Spleen (tissue), 11 donors: ENCODE measurements around the gene NT5DC3. TPM values are rescaled to one million over a fixed set of nuclear protein-coding genes. Genes with fewer than 3 reads are reported as not detected.
"Not testable (repeated sequence)": the region's sequence is repeated elsewhere in the genome, so short reads cannot be mapped to it uniquely, and the experiment has no call there.

Source experiments
- DNase-seq: peaks from one replicate; pipeline ENCODE4 v3.0.0-alpha.2; 2020
- H3K27ac ChIP-seq, 8 donors: fragments of 200-600 bp; sonication (generic) in 7 of 8; 1 replicate in 4 of 8; 2 replicates in 4 of 8; pipeline versions ENCODE4 v1.5.0 to v1.8.0; 2016 to 2021; ENCODE audit warnings: inconsistent platforms in 4 of 8, mild to moderate bottlenecking in 4 of 8, moderate library complexity in 1 of 8
- H3K27me3 ChIP-seq, 7 donors: fragments of 200-600 bp; sonication (generic) in 6 of 7; replicated peaks in 1 of 7; 1 replicate in 4 of 7; 2 replicates in 3 of 7; pipeline versions ENCODE4 v1.5.0 to v1.8.0; 2016 to 2021; ENCODE audit warnings: inconsistent platforms in 3 of 7, mild to moderate bottlenecking in 1 of 7
- H3K36me3 ChIP-seq, 6 donors: fragments of 200-600 bp; sonication (generic) in 5 of 6; 1 replicate in 4 of 6; 2 replicates in 2 of 6; pipeline versions ENCODE4 v1.5.0 to v1.8.0; 2016 to 2021; ENCODE audit warnings: inconsistent platforms in 2 of 6
- H3K4me1 ChIP-seq, 6 donors: fragments of 200-600 bp; sonication (generic) in 5 of 6; 1 replicate in 3 of 6; 2 replicates in 3 of 6; pipeline versions ENCODE4 v1.5.0 to v1.8.0; 2016 to 2021; ENCODE audit warnings: inconsistent platforms in 3 of 6
- H3K4me3 ChIP-seq, 8 donors: fragments of 200-600 bp; sonication (generic) in 7 of 8; 1 replicate in 4 of 8; 2 replicates in 4 of 8; pipeline versions ENCODE4 v1.5.0 to v1.8.0; 2016 to 2021; ENCODE audit warnings: inconsistent platforms in 4 of 8, mild to moderate bottlenecking in 4 of 8, moderate library complexity in 2 of 8
- H3K9me3 ChIP-seq, 8 donors: fragments of 200-600 bp; sonication (generic) in 7 of 8; 1 replicate in 4 of 8; 2 replicates in 4 of 8; pipeline versions ENCODE4 v1.5.0 to v1.8.0; 2016 to 2021; ENCODE audit warnings: inconsistent platforms in 4 of 8
- POLR2A ChIP-seq, 3 donors: fragments of 450-650 bp; IDR thresholded peaks; one replicate each; pipeline ENCODE4 v1.5.1; 2017; ENCODE audit warnings: antibody characterized with exemption in 3 of 3, mild to moderate bottlenecking in 1 of 3
- POLR2AphosphoS5 ChIP-seq, 3 donors: sonication (generic); formaldehyde crosslinking; IDR thresholded peaks; one replicate each; pipeline ENCODE4 v1.5.1; 2017; ENCODE audit warnings: antibody characterized with exemption in 3 of 3
- WGBS, 5 donors: extraction: QIAGEN DNeasy Blood & Tissue Kit in 3 of 5; methylation state at CpG; one replicate each; pipeline versions ENCODE4 v1.1.5 to v1.1.7; 2013 to 2018; 5-methylcytosine and 5-hydroxymethylcytosine counted together
- intact Hi-C: fragments of 100-400 bp; cut with DNase I; formaldehyde crosslinking; loops from one replicate; pipeline ENCODE4 v1.15.0; 2023; ENCODE audit warnings: low total_unique reads
- polyA plus RNA-seq, 3 donors: library from polyadenylated mRNA; stranded (reverse); fragments of 200-250 nt; gene quantifications; one replicate each; pipeline ENCODE4 v1.2.1, GENCODE V29; 2013
- total RNA-seq, 7 donors: library from RNA; depleted of rRNA in 3 of 7; stranded (reverse); fragments of >200 nt in 3 of 7; fragmentation: NEBNext Ultra II Directional in 4 of 7; extraction: Animal tissue kit (Norgen Biotek cat#: 25700) in 4 of 7; gene quantifications; one replicate each; pipeline versions ENCODE4 v1.1.0 to v1.2.1, GENCODE V29; 2016 to 2021
- TF ChIP-seq, protein P1 (sequence below), 11 experiments: fragments of 200-600 bp in 7 of 11; fragments of 450-650 bp in 4 of 11; sonication (generic) in 4 of 11; IDR thresholded peaks in 8 of 11; conservative IDR thresholded peaks in 3 of 11; 1 replicate in 7 of 11; 2 replicates in 4 of 11; pipeline versions ENCODE4 v1.4.0 to v1.8.0; 2016 to 2021; ENCODE audit warnings: antibody characterized with exemption in 11 of 11, inconsistent platforms in 4 of 11, mild to moderate bottlenecking in 1 of 11
- donor health status: healthy with polysubstance abuse.
- donor health status: DM: no; HTN: no; CAD: no; lungs with moderate emphysema.
- donor health status: DM: no; HTN: no; CAD: no.
- donor health status: Bipolar disorder and iron deficiency.
- donor health status: healthy.
- donor health status: DM: no; HTN: no; CAD: no.
- donor health status: DM: yes; HTN: yes; CAD: no.

NT5DC3 gene
- total and polyA plus RNA-seq, 10 donors = 0.56 to 8.0 (median 3.1) TPM

DNA sequence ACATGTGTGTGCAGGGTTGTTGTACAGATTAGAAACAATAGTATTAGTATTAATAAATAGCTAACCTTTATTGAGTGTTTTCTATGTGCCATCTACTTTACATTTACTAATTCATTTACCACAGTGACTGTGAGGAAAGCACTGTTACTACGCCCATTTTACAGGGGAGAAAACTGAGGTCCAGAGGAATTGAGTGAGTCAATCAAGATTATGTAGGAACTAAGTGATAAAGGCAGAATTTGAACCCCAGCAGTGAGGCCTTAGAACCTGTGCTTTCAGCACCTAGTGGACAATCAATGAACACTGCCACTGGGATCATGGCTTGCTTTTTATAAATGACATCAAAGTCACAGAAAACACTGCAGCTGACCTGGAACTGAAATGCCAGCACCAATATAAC, 28.2 kb downstream of the NT5DC3 start:
- Histone ChIP-seq H3K4me1 (peaks cover 0 to 1% (median 0%) of the 10 kb centered on the region in 6 donors), H3K4me3 (no peak overlapping the region), H3K36me3 (peaks cover 0 to 25% (median 0%) of the 10 kb centered on the region in 6 donors), H3K9me3 (no peaks in the 10 kb centered on the region), H3K27me3 (no peaks in the 10 kb centered on the region), H3K27ac (no peak overlapping the region)
- no peak for TF ChIP-seq POLR2AphosphoS5 (IDR thresholded peaks at IDR 0.05)
- TF ChIP-seq POLR2A (IDR thresholded peaks at IDR 0.05) = no peak
- TF ChIP-seq, protein P1, sequence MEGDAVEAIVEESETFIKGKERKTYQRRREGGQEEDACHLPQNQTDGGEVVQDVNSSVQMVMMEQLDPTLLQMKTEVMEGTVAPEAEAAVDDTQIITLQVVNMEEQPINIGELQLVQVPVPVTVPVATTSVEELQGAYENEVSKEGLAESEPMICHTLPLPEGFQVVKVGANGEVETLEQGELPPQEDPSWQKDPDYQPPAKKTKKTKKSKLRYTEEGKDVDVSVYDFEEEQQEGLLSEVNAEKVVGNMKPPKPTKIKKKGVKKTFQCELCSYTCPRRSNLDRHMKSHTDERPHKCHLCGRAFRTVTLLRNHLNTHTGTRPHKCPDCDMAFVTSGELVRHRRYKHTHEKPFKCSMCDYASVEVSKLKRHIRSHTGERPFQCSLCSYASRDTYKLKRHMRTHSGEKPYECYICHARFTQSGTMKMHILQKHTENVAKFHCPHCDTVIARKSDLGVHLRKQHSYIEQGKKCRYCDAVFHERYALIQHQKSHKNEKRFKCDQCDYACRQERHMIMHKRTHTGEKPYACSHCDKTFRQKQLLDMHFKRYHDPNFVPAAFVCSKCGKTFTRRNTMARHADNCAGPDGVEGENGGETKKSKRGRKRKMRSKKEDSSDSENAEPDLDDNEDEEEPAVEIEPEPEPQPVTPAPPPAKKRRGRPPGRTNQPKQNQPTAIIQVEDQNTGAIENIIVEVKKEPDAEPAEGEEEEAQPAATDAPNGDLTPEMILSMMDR (IDR thresholded peaks at IDR 0.05 in 8 of 11, conservative IDR thresholded peaks at IDR 0.05 in 3 of 11) = no peak
- intact Hi-C loops = no loop called here
- DNase-seq = no peak
- WGBS, 5 donors = 92 to 98% (median 96%) methylated on average over 1 of the region's 1 CpG

GRCh38 chr12:103811791-103812190, 29.2 kb downstream of the NT5DC3 start:
- TF ChIP-seq POLR2A (IDR thresholded peaks at IDR 0.05) (no peak), POLR2AphosphoS5 (IDR thresholded peaks at IDR 0.05) (no peak)
- TF ChIP-seq, protein P1 (IDR thresholded peaks at IDR 0.05 in 8 of 11, conservative IDR thresholded peaks at IDR 0.05 in 3 of 11) = no peak
- H3K27ac ChIP-seq = no peak overlapping the region
- 79 to 95% (median 88%) methylated on average over 6 of the region's 6 CpGs for WGBS, 5 donors
- H3K4me3 ChIP-seq = no peak overlapping the region
- peaks cover 0 to 9% (median 2%) of the 10 kb centered on the region in 6 donors for H3K4me1 ChIP-seq
- H3K36me3 ChIP-seq = peaks cover 0 to 25% (median 0%) of the 10 kb centered on the region in 6 donors
- intact Hi-C loops = no loop called here
- H3K9me3 ChIP-seq = no peaks in the 10 kb centered on the region
- no peaks in the 10 kb centered on the region for H3K27me3 ChIP-seq
- DNase-seq = no peak

DNA sequence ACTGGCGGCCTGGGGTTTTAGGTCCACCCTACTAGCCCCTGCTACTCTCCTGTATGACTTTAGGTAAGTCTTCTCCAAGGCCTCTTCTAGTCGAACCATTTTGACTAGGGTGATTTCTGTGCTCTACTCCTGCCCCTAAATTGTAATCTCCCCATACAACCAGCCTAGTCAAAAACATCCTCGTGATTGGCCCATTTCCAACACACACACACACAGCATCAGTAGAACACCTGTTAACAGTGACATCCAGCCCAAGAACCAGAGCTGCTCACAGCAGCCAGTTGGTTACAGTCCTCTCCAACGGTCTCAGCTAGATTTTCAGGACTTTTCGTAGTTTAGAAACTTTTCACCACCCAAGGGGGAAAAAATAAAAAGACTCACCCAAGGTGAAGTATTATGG, 30.9 kb downstream of the NT5DC3 start:
- TF ChIP-seq POLR2A (IDR thresholded peaks at IDR 0.05) (no peak), POLR2AphosphoS5 (IDR thresholded peaks at IDR 0.05) (no peak)
- TF ChIP-seq, protein P1 (IDR thresholded peaks at IDR 0.05 in 8 of 11, conservative IDR thresholded peaks at IDR 0.05 in 3 of 11) = no peak
- intact Hi-C loops = no loop called here
- Histone ChIP-seq H3K9me3 (no peaks in the 10 kb centered on the region), H3K27ac (no peak overlapping the region), H3K27me3 (no peaks in the 10 kb centered on the region), H3K4me1 (peaks cover 0 to 25% (median 4%) of the 10 kb centered on the region in 6 donors), H3K36me3 (peaks cover 0 to 25% (median 0%) of the 10 kb centered on the region in 6 donors), H3K4me3 (no peak overlapping the region)
- WGBS, 5 donors = 76 to 96% (median 84%) methylated on average over 5 of the region's 5 CpGs
- no peak for DNase-seq

GRCh38 chr12:103809639-103810038, 31.4 kb downstream of the NT5DC3 start:
- H3K27me3 ChIP-seq, intact Hi-C loops, H3K27ac ChIP-seq, H3K4me3 ChIP-seq, DNase-seq, H3K9me3 ChIP-seq: not testable (repeated sequence)
- H3K4me1 ChIP-seq = peaks cover 0 to 25% (median 4%) of the 10 kb centered on the region in 6 donors
- WGBS, 5 donors = 67 to 89% (median 87%) methylated on average over 7 of the region's 7 CpGs
- H3K36me3 ChIP-seq = peaks cover 0 to 25% (median 0%) of the 10 kb centered on the region in 6 donors

- H3K27ac ChIP-seq = no peak overlapping the region
- peaks cover 0 to 25% (median 4%) of the 10 kb centered on the region in 6 donors for H3K4me1 ChIP-seq
- no peak overlapping the region for H3K4me3 ChIP-seq
- TF ChIP-seq POLR2A (IDR thresholded peaks at IDR 0.05) (no peak), POLR2AphosphoS5 (IDR thresholded peaks at IDR 0.05) (no peak)
- TF ChIP-seq, protein P1 (IDR thresholded peaks at IDR 0.05 in 8 of 11, conservative IDR thresholded peaks at IDR 0.05 in 3 of 11) = no peak
- DNase-seq = no peak
- no peaks in the 10 kb centered on the region for H3K9me3 ChIP-seq
- 94 to 97% (median 97%) methylated on average over 4 of the region's 4 CpGs for WGBS, 5 donors
- intact Hi-C loops = no loop called here
- no peaks in the 10 kb centered on the region for H3K27me3 ChIP-seq
- peaks cover 0 to 24% (median 0%) of the 10 kb centered on the region in 6 donors for H3K36me3 ChIP-seq
Observed at GRCh38 chr12:103809154-103809553, 31.9 kb downstream of the NT5DC3 start.
